Heart right ventricle (tissue), 16 donors: Measurements from ENCODE around the gene TXK. TPM values are rescaled to one million over a fixed set of nuclear protein-coding genes. Genes with fewer than 3 reads are reported as not detected.
A peak's percentile ranks its signal among the peaks of the same experiment; 100 is the strongest.

Experiments used
- ATAC-seq, 8 donors: fragments of 200-7000 bp; cut with Tn5 transposase; one replicate each; pipeline ENCODE4 v1.9.1; 2020; ENCODE audit warnings: mild to moderate bottlenecking in 8 of 8, moderate library complexity in 8 of 8, moderate number of reproducible peaks in 1 of 8
- DNase-seq, 2 donors: peaks; one replicate each; pipeline ENCODE4 v3.0.0-alpha.2; 2020
- H3K27ac ChIP-seq, 10 donors: fragments of 200-600 bp; sonication (generic) in 2 of 10; one replicate each; pipeline versions ENCODE4 v1.5.0 to v1.8.0; 2020 to 2022; ENCODE audit warnings: mild to moderate bottlenecking in 3 of 10
- H3K27me3 ChIP-seq, 7 donors: fragments of 200-600 bp; one replicate each; pipeline ENCODE4 v1.8.0; 2021 to 2022; ENCODE audit warnings: mild to moderate bottlenecking in 2 of 7
- H3K36me3 ChIP-seq, 9 donors: fragments of 200-600 bp; sonication (generic) in 1 of 9; one replicate each; pipeline versions ENCODE4 v1.5.0 to v1.8.0; 2020 to 2022; ENCODE audit warnings: mild to moderate bottlenecking in 2 of 9
- H3K4me1 ChIP-seq, 9 donors: fragments of 200-600 bp; sonication (generic) in 1 of 9; one replicate each; pipeline versions ENCODE4 v1.5.0 to v1.8.0; 2020 to 2022; ENCODE audit warnings: mild to moderate bottlenecking in 4 of 9
- H3K4me3 ChIP-seq, 10 donors: fragments of 200-600 bp; sonication (generic) in 2 of 10; one replicate each; pipeline versions ENCODE4 v1.5.0 to v1.8.0; 2020 to 2022; ENCODE audit warnings: mild to moderate bottlenecking in 7 of 10, moderate library complexity in 2 of 10
- H3K9me3 ChIP-seq, 11 donors: fragments of 200-600 bp in 10 of 11; sonication (generic) in 2 of 11; one replicate each; pipeline versions ENCODE4 v1.5.0 to v1.8.0; 2013 to 2022; ENCODE audit warnings: mild to moderate bottlenecking in 2 of 11, control low read depth in 1 of 11, moderate library complexity in 1 of 11
- CTCF ChIP-seq, 9 donors: fragments of 200-600 bp; sonication (generic) in 2 of 9; IDR thresholded peaks; one replicate each; pipeline versions ENCODE4 v1.5.0 to v1.8.0; 2021 to 2022; ENCODE audit warnings: antibody characterized with exemption in 9 of 9, mild to moderate bottlenecking in 5 of 9, moderate library complexity in 1 of 9
- WGBS, 2 donors: extraction: QIAGEN DNeasy Blood & Tissue Kit; methylation state at CpG; one replicate each; pipeline ENCODE4 v1.1.7; 2013; ENCODE audit warnings: inconsistent platforms in 1 of 2; 5-methylcytosine and 5-hydroxymethylcytosine counted together
- intact Hi-C, 10 donors: fragments of 100-400 bp; cut with DNase I; formaldehyde crosslinking; loops; one replicate each; pipeline versions ENCODE4 v1.11.1 to v1.14.2; 2022
- long read RNA-seq, 3 donors: library from polyadenylated mRNA; unstranded; transcript quantifications; one replicate each; pipeline ENCODE4 v2.0.0, GENCODE V29; 2020 to 2021
- polyA plus RNA-seq, 2 donors: library from polyadenylated mRNA; stranded (reverse); fragments of 200-250 nt; gene quantifications; one replicate each; pipeline ENCODE4 v1.2.3, GENCODE V29; 2013
- total RNA-seq, 10 donors: library from RNA; stranded (reverse); fragmentation: NEBNext Ultra II Directional in 3 of 10; extraction: Animal tissue kit (Norgen Biotek cat#: 25700) in 3 of 10; gene quantifications; one replicate each; pipeline versions ENCODE4 v1.2.1 to v1.2.4, GENCODE V29; 2021 to 2023
- donor health status: Arrhythmogenic right ventricular cardiomyopathy.
- donor health status: ischemic (EF 13 %, LVEDD 7.1; RV severe dilation, severe dysfunction).
- donor health status: healthy with polysubstance abuse.
- donor health status: DM: no; HTN: yes; CAD: no.
- donor health status: DM: no; HTN: no; CAD: no.
- donor health status: ischemic (EF 25% LVEDD 6.9; RV normal size, moderate dysfunction).
- donor health status: ischemic (EF 25% LVEDD 5.7; RV mildly dilated, moderate dysfunction).
- donor health status: healthy.
- donor health status: DM: yes; HTN: yes; CAD: no.
- donor health status: Ischemic cardiomyopathy.
- donor health status: ischemic (EF 35%, LVEDD 5.7; RV mildly dilated, moderate dysfunction).
- donor health status: nonischemic (EF 11% LVEDD 7.7; RV severe dilation, severe dysfunction).
- donor health status: DM: yes; HTN: yes; CAD: no.
- donor health status: PGD.
- donor health status: ischemic (EF 29% LVEDD 5.4; RV normal size, mild dysfunction).
- donor health status: nonischemic (EF 23%, LVEDD 6.1; RV moderate dilation, normal function).

Gene TXK
- total RNA-seq (1 to 10 TPM in 4 of 10 donors, under 1 TPM in 5, not detected in 1; 0.37 to 2.9 (median 0.85) TPM), polyA plus RNA-seq (under 1 TPM; 0.33 to 0.88 TPM)
- long read RNA-seq, donor 1, partial matches to known transcripts: 0 of 1 reads
- long read RNA-seq, donor 1, other reads (novel, unspliced or antisense): 1 of 1 reads
- long read RNA-seq, donor 2: 0 reads
- long read RNA-seq, donor 3: 0 reads

GRCh38 chr4:48134081-48134480 is at the start of gene TXK:
TSS of gene TXK (minus strand) at chr4:48134250. CDS start at chr4:48134170, 80 bp downstream.
- H3K4me1 ChIP-seq: peaks cover 0 to 40% (median 9%) of the 10 kb centered on the region in 9 donors
- H3K27me3 ChIP-seq: no peaks in the 10 kb centered on the region
- H3K9me3 ChIP-seq: no peaks in the 10 kb centered on the region
- ATAC-seq: no peak
- no peak for TF ChIP-seq CTCF (IDR thresholded peaks at IDR 0.05)
- peak within 1 kb of the TSS in 1 of 10 donors; percentile 19 for H3K4me3 ChIP-seq
- WGBS, 2 donors: 76 to 81% methylated on average over 5 of the region's 5 CpGs
- peak within 1 kb of the TSS in 2 of 10 donors; percentile 13 to 39 for H3K27ac ChIP-seq
- intact Hi-C loops: loop anchor here in 3 of 10 donors (5.0 to 10.0 kb wide), 2 partner anchors 141 to 143 kb away; no protein-coding TSS in a partner anchor
- H3K36me3 ChIP-seq: peaks cover 0 to 40% (median 0%) of the 10 kb centered on the region in 9 donors
- DNase-seq: no peak

DNA sequence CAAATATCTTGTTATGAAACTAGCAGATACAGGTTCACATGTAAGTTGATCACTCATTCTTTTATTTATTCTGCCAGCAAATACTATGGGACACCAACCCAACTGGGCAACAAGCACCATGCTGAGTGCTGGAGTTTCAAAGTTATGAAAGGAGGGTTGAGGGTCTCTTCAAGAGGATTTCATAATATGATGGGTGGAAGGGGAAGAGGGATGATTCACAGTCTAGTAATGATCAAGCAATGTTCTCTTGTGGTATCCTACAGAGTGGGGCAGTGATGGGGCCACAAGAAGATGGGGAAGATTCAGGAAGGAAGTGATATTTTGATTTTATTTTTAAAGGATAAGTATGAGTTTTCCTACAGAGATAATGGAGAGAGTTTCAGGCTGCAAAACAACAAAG is 46.2 kb upstream of the TXK start:
- Histone ChIP-seq H3K9me3 (no peaks in the 10 kb centered on the region), H3K27me3 (no peaks in the 10 kb centered on the region), H3K4me3 (no peak overlapping the region), H3K4me1 (peaks cover 0 to 6% (median 0%) of the 10 kb centered on the region in 9 donors), H3K36me3 (no peaks in the 10 kb centered on the region), H3K27ac (no peak overlapping the region)
- intact Hi-C loops: no loop called here
- DNase-seq: no peak
- no peak for TF ChIP-seq CTCF (IDR thresholded peaks at IDR 0.05)
- no peak for ATAC-seq

GRCh38 chr4:48178931-48179330 is 44.9 kb upstream of the TXK start:
- peaks cover 0 to 9% (median 0%) of the 10 kb centered on the region in 9 donors for H3K4me1 ChIP-seq
- no peak for TF ChIP-seq CTCF (IDR thresholded peaks at IDR 0.05)
- no peak for DNase-seq
- 71 to 76% methylated on average over 4 of the region's 4 CpGs for WGBS, 2 donors
- intact Hi-C loops: no loop called here
- no peaks in the 10 kb centered on the region for H3K36me3 ChIP-seq
- H3K27me3 ChIP-seq: no peaks in the 10 kb centered on the region
- H3K9me3 ChIP-seq: no peaks in the 10 kb centered on the region
- no peak overlapping the region for H3K4me3 ChIP-seq
- no peak for ATAC-seq
- H3K27ac ChIP-seq: no peak overlapping the region

GRCh38 chr4:48175806-48176205 is 41.8 kb upstream of the TXK start:
- TF ChIP-seq CTCF (IDR thresholded peaks at IDR 0.05): no peak
- intact Hi-C loops: no loop called here
- peaks cover 0 to 20% (median 0%) of the 10 kb centered on the region in 9 donors for H3K4me1 ChIP-seq
- no peaks in the 10 kb centered on the region for H3K27me3 ChIP-seq
- H3K36me3 ChIP-seq: no peaks in the 10 kb centered on the region
- no peak overlapping the region for H3K4me3 ChIP-seq
- DNase-seq (no peak), ATAC-seq (no peak)
- no peaks in the 10 kb centered on the region for H3K9me3 ChIP-seq
- H3K27ac ChIP-seq: no peak overlapping the region
